Amniotic stem cell (primary cell): ENCODE data around the gene SLC2A10.

ENCODE experiments used
- DNase-seq: peaks from one replicate; lab custom pipeline; 2025; lab: John Stamatoyannopoulos, UW

Gene SLC2A10

GRCh38 chr20:46703435-46703834 is 6.0 kb upstream of the SLC2A10 start:
- DNase-seq = no peak

GRCh38 chr20:46704714-46705377 is 4.6 kb upstream of the SLC2A10 start:
- no peak for DNase-seq

GRCh38 chr20:46705378-46705729 is 4.1 kb upstream of the SLC2A10 start:
- DNase-seq = no peak

- DNase-seq = no peak
These were observed 3.2 kb upstream of the SLC2A10 start for GRCh38 chr20:46706242-46706641.

GRCh38 chr20:46708172-46708860 is 1.1 kb upstream of the SLC2A10 start:
- DNase-seq = no peak

- no peak for DNase-seq
These were observed 392 bp upstream of the SLC2A10 start for GRCh38 chr20:46709055-46709458.

- DNase-seq = no peak
These were observed 884 bp downstream of the SLC2A10 start for GRCh38 chr20:46710153-46710913.

GRCh38 chr20:46712056-46712636 is 2.7 kb downstream of the SLC2A10 start:
- no peak for DNase-seq

- no peak for DNase-seq
These were observed 4.7 kb downstream of the SLC2A10 start for GRCh38 chr20:46713957-46714834.

GRCh38 chr20:46715292-46715756 is 5.9 kb downstream of the SLC2A10 start:
- no peak for DNase-seq

- no peak for DNase-seq
These were observed 8.5 kb downstream of the SLC2A10 start for GRCh38 chr20:46717818-46718541.

- no peak for DNase-seq
These were observed 10.6 kb downstream of the SLC2A10 start for GRCh38 chr20:46720019-46720418.

- no peak for DNase-seq
These were observed 11.5 kb downstream of the SLC2A10 start for GRCh38 chr20:46720776-46721425.

GRCh38 chr20:46721476-46721875 is 12.0 kb downstream of the SLC2A10 start:
- DNase-seq = no peak

- DNase-seq = no peak
These were observed 13.0 kb downstream of the SLC2A10 start for GRCh38 chr20:46722450-46722849.

GRCh38 chr20:46723039-46723438 is 13.6 kb downstream of the SLC2A10 start:
- DNase-seq = no peak

GRCh38 chr20:46724343-46724959 is 15.0 kb downstream of the SLC2A10 start:
- no peak for DNase-seq

GRCh38 chr20:46725186-46726165 is 16.0 kb downstream of the SLC2A10 start:
- no peak for DNase-seq

GRCh38 chr20:46731770-46732169 is 22.3 kb downstream of the SLC2A10 start:
- DNase-seq = no peak
